ENCODE measurements around the gene GPLD1.

DNA sequence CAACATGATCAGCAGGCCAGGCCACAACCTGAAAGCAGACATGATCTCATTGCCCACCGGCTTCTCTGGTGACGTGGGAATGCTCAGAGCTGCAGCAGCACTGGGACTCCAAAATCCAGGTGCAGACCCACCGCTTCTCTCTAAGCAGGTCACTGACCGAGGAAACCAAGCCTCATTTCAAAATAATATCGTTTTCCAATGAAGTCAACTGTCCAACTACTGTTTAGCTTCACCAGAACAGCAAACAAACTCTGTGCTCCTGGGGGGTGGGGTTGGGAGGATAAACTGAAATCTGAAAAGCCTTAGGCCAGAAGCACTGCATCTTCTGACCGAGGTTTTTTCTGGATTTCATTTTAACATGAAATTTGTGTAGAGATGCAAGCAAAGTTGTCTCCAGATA, at the start of gene GPLD1:
- TF ChIP-seq, protein P1, sequence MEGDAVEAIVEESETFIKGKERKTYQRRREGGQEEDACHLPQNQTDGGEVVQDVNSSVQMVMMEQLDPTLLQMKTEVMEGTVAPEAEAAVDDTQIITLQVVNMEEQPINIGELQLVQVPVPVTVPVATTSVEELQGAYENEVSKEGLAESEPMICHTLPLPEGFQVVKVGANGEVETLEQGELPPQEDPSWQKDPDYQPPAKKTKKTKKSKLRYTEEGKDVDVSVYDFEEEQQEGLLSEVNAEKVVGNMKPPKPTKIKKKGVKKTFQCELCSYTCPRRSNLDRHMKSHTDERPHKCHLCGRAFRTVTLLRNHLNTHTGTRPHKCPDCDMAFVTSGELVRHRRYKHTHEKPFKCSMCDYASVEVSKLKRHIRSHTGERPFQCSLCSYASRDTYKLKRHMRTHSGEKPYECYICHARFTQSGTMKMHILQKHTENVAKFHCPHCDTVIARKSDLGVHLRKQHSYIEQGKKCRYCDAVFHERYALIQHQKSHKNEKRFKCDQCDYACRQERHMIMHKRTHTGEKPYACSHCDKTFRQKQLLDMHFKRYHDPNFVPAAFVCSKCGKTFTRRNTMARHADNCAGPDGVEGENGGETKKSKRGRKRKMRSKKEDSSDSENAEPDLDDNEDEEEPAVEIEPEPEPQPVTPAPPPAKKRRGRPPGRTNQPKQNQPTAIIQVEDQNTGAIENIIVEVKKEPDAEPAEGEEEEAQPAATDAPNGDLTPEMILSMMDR (IDR thresholded peaks at IDR 0.05; ENCODE audit: low read depth, low read length, missing input control), result no peak
- TF ChIP-seq RAD21 (IDR thresholded peaks at IDR 0.05), result no peak
- TF ChIP-seq, protein P2, sequence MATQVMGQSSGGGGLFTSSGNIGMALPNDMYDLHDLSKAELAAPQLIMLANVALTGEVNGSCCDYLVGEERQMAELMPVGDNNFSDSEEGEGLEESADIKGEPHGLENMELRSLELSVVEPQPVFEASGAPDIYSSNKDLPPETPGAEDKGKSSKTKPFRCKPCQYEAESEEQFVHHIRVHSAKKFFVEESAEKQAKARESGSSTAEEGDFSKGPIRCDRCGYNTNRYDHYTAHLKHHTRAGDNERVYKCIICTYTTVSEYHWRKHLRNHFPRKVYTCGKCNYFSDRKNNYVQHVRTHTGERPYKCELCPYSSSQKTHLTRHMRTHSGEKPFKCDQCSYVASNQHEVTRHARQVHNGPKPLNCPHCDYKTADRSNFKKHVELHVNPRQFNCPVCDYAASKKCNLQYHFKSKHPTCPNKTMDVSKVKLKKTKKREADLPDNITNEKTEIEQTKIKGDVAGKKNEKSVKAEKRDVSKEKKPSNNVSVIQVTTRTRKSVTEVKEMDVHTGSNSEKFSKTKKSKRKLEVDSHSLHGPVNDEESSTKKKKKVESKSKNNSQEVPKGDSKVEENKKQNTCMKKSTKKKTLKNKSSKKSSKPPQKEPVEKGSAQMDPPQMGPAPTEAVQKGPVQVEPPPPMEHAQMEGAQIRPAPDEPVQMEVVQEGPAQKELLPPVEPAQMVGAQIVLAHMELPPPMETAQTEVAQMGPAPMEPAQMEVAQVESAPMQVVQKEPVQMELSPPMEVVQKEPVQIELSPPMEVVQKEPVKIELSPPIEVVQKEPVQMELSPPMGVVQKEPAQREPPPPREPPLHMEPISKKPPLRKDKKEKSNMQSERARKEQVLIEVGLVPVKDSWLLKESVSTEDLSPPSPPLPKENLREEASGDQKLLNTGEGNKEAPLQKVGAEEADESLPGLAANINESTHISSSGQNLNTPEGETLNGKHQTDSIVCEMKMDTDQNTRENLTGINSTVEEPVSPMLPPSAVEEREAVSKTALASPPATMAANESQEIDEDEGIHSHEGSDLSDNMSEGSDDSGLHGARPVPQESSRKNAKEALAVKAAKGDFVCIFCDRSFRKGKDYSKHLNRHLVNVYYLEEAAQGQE (IDR thresholded peaks at IDR 0.05), result peak; percentile 33
- TF ChIP-seq, protein P3, sequence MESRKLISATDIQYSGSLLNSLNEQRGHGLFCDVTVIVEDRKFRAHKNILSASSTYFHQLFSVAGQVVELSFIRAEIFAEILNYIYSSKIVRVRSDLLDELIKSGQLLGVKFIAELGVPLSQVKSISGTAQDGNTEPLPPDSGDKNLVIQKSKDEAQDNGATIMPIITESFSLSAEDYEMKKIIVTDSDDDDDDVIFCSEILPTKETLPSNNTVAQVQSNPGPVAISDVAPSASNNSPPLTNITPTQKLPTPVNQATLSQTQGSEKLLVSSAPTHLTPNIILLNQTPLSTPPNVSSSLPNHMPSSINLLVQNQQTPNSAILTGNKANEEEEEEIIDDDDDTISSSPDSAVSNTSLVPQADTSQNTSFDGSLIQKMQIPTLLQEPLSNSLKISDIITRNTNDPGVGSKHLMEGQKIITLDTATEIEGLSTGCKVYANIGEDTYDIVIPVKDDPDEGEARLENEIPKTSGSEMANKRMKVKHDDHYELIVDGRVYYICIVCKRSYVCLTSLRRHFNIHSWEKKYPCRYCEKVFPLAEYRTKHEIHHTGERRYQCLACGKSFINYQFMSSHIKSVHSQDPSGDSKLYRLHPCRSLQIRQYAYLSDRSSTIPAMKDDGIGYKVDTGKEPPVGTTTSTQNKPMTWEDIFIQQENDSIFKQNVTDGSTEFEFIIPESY (IDR thresholded peaks at IDR 0.05), result no peak
- peak in 1 of 2 donors; percentile 43 for TF ChIP-seq JUND (IDR thresholded peaks at IDR 0.05)
- peak; percentile 91 to 92 for TF ChIP-seq RXRA (IDR thresholded peaks at IDR 0.05)
- TF ChIP-seq GABPA (IDR thresholded peaks at IDR 0.05 in 1 of 2, conservative IDR thresholded peaks at IDR 0.05 in 1 of 2), result no peak
- TF ChIP-seq EGR1 (IDR thresholded peaks at IDR 0.05; ENCODE audit: low read depth in 2 of 2), result no peak
- TF ChIP-seq TAF1 (conservative IDR thresholded peaks at IDR 0.05), result peak; percentile 39
